IPS-18a (cell line): ENCODE results near the gene CALN1.

Experiments used
- H3K27ac ChIP-seq: one replicate; pipeline ENCODE4 v1.5.1; 2013; ENCODE audit warnings: low read length
- H3K27me3 ChIP-seq: one replicate; pipeline ENCODE4 v1.6.1; 2013; ENCODE audit warnings: mild to moderate bottlenecking, low read length; ENCODE audit not compliant: control insufficient read depth, insufficient read depth
- H3K36me3 ChIP-seq: one replicate; pipeline ENCODE4 v1.6.1; 2013; ENCODE audit warnings: low read depth, low read length; ENCODE audit not compliant: control insufficient read depth
- H3K4me1 ChIP-seq: one replicate; pipeline ENCODE4 v1.6.1; 2013; ENCODE audit warnings: low read depth, low read length; ENCODE audit not compliant: control insufficient read depth
- H3K4me3 ChIP-seq: one replicate; pipeline ENCODE4 v1.5.1; 2013; ENCODE audit warnings: low read length
- H3K9ac ChIP-seq: one replicate; pipeline ENCODE4 v1.6.1; 2013; ENCODE audit warnings: mild to moderate bottlenecking, low read length, moderate library complexity
- H3K9me3 ChIP-seq: one replicate; pipeline ENCODE4 v1.6.1; 2013; ENCODE audit warnings: low read depth, low read length; ENCODE audit not compliant: control insufficient read depth

The CALN1 gene

DNA sequence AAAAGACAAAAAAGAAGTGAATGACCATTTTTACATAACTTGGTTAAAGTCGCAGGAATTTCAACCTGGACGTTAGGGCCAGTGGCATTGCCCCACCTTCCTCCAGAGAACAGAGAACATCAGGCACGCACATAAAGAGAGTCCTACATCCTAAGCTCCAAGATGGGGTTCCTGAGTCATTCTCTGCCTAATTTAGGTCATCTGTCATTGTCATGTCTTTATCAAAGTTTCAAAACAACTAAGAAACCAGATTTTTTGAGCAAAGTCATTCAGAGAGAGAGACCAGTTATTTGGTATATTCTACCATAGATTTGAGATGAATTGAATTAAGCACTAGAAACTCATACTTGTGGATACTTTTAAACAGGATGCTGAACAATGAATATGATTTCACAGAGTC, 241.7 kb downstream of the CALN1 start:
- no peaks in the 10 kb centered on the region for H3K36me3 ChIP-seq
- H3K27ac ChIP-seq = no peak overlapping the region
- no peaks in the 10 kb centered on the region for H3K4me1 ChIP-seq
- H3K9me3 ChIP-seq = peaks cover 13% of the 10 kb centered on the region
- no peaks in the 10 kb centered on the region for H3K27me3 ChIP-seq
- H3K4me3 ChIP-seq = no peak overlapping the region
- no peak overlapping the region for H3K9ac ChIP-seq

DNA sequence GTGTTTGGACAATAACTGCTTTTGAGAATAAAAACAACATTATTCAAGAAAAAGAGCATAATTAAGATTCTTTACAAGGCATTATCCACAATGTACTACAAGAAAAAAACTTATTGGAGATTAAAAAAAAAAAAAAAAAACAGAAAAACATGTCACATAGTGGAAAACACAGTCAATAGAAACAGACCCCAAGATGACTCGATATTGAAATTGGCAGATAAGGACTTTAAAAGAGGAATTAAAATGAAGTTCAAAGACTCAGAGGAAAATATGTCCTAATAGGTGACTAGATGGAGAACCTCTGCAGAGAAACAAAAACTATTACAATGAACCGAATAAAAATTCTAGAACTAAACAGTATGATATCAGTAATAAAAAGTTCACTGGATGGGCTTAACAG, 248.9 kb downstream of the CALN1 start:
- no peaks in the 10 kb centered on the region for H3K4me1 ChIP-seq
- no peak overlapping the region for H3K9ac ChIP-seq
- H3K4me3 ChIP-seq = no peak overlapping the region
- no peaks in the 10 kb centered on the region for H3K36me3 ChIP-seq
- H3K27me3 ChIP-seq = no peaks in the 10 kb centered on the region
- peaks cover 7% of the 10 kb centered on the region for H3K9me3 ChIP-seq
- H3K27ac ChIP-seq = no peak overlapping the region

DNA sequence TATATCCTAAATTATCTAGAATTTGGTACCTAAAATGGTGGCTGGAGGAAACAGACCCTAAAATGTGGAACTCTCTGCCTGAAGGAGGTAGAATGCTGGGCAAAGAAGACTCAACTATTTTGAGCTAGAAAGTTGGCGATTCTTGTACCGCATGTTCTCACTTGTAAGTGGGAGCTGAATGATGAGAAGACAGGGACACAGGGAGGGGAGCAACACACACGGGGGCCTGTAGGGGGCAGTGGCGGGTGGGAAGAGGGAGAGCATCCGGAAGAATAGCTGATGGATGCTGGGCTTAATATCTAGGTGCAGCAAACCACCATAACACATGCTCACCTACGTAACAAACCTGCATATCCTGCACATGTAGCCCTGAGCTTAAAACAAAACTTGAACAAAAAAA, 250.6 kb downstream of the CALN1 start:
- no peak overlapping the region for H3K9ac ChIP-seq
- no peak overlapping the region for H3K27ac ChIP-seq
- no peak overlapping the region for H3K4me3 ChIP-seq
- peaks cover 7% of the 10 kb centered on the region for H3K9me3 ChIP-seq
- H3K4me1 ChIP-seq = no peaks in the 10 kb centered on the region
- H3K36me3 ChIP-seq = no peaks in the 10 kb centered on the region
- no peaks in the 10 kb centered on the region for H3K27me3 ChIP-seq

DNA sequence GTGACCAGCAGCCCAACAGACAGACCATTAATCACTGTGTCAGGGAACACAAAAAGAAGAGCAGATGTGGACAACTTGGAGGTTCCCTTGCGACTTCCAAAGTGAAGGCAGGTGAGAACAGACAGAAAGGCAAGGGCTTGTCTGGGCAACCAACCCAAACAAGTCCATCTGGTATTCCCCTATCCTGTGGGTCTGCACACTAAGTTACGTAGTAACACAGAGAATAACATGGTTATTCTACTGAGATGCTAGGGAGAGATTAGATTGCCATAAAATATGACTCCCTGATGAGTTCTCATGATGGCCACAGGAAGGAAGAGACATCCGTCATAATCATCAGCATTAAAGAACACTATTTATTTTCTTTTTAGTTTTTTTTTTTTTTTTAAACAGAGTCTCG, 252.2 kb downstream of the CALN1 start:
- Histone ChIP-seq H3K4me3 (no peak overlapping the region), H3K36me3 (no peaks in the 10 kb centered on the region)

DNA sequence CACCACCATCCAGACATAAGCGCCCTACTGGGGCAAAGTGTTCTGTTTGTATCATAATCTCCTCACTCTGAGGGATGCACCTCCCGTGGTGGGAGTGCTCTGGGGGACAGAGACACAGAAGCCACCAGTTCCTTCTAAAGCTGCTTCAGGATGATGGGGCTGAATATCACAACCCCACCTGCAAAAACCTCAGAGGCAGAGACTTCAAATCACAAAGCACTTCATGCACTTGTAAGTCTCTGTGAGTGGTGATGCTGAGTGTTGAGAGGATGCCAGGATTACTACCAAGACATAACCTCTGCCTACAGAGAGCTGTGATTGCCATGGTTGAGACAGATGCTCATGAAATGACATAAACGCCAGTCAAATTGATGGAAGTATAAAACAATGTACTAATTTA, 255.5 kb downstream of the CALN1 start:
- Histone ChIP-seq H3K4me1 (no peaks in the 10 kb centered on the region), H3K4me3 (no peak overlapping the region), H3K36me3 (no peaks in the 10 kb centered on the region), H3K9me3 (no peaks in the 10 kb centered on the region), H3K9ac (no peak overlapping the region), H3K27me3 (no peaks in the 10 kb centered on the region), H3K27ac (no peak overlapping the region)

More for the DNA sequence above, 252.2 kb downstream of the CALN1 start:
- no peaks in the 10 kb centered on the region for H3K4me1 ChIP-seq
- no peak overlapping the region for H3K9ac ChIP-seq
- peaks cover 7% of the 10 kb centered on the region for H3K9me3 ChIP-seq
- H3K27ac ChIP-seq = no peak overlapping the region
- no peaks in the 10 kb centered on the region for H3K27me3 ChIP-seq

DNA sequence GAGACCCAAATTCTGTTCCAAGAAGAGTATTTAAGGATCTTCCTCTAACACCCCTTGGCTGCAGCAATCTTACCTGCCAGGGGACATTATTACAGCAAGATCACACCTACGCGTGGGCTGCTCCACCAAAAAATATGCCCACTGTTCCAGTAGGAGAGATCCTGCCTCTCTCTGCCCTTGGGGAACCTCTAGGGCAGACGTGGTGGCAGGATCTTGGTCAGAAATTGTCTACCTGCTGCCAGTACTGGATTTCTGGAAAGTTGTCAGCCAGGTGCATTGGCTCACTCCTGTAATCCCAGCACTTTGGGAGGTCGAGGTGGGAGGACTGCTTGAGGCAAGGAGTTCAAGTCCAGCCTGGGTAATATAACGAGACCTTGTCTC, 259.0 kb downstream of the CALN1 start:
- H3K9ac ChIP-seq = no peak overlapping the region
- H3K36me3 ChIP-seq = no peaks in the 10 kb centered on the region
- no peak overlapping the region for H3K27ac ChIP-seq
- H3K4me3 ChIP-seq = no peak overlapping the region
- no peaks in the 10 kb centered on the region for H3K27me3 ChIP-seq
- H3K4me1 ChIP-seq = no peaks in the 10 kb centered on the region
- H3K9me3 ChIP-seq = no peaks in the 10 kb centered on the region

DNA sequence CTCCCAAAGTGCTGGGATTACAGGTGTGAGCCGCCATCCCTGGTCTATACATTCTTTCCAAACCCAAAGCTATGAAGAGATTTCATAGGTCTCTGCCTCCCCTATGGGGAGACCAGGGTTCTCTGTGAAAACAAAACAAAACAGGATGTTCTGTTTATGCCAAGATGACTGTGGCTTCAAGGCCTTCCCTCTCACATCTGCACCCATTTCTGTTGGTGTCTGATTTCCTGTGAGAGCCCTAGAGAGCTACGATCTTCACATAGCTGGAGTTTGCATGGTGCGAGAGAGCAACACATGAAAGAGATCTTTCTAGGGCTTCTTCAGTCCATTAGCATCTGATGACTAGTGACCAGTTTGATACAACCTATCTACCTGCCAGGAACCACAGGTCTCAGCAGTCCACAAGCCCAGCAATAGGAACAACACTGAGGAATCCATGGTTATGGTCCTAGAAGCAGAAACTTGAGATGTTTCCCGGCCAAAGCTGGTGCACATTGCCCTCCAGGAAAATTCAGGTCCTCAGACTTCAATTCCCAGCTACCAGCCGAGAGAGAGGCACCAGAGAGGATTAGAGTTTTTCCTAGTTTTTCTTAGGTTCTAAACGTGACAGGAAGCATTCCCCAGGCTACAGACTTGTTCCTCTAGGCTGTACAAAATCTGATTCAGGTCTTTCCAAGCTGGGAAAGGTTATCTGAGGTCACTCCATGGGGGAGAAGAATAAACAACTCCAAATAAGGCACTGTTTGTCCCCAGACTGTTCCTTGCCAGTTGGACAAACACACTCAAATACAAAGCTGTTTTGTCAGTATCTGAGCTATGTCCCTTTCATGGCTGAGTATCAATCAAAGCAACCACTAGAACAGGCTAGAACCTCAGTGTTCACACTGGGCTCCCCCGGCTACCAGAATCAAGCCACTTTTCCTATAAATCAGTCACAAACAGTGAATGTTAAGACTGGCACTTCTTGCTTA, 259.7 kb downstream of the CALN1 start:
- H3K27me3 ChIP-seq = no peaks in the 10 kb centered on the region
- H3K4me3 ChIP-seq = no peak overlapping the region
- H3K4me1 ChIP-seq = no peaks in the 10 kb centered on the region
- no peak overlapping the region for H3K27ac ChIP-seq
- H3K36me3 ChIP-seq = no peaks in the 10 kb centered on the region
- no peak overlapping the region for H3K9ac ChIP-seq
- H3K9me3 ChIP-seq = no peaks in the 10 kb centered on the region

DNA sequence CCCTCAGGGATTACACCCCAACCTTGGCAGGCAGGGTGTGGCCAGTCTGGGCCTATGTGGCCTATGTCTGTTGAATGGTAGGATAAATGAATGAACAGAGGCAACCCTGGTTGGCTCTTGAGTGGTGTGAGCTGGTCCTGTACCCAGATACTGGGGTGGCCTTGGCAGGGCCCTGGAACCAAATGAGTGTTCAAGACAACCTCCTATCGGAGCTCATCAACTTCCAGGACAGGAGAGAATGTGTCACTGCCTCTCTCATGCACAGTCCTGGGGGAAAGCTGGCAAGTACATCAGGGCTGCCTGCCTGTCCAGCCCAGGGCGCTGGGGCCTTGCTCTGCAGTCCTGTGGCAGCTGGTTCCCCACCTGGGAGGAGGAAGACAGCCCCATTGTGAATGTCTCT, 271.6 kb downstream of the CALN1 start:
- no peak overlapping the region for H3K4me3 ChIP-seq
- no peaks in the 10 kb centered on the region for H3K4me1 ChIP-seq
- no peaks in the 10 kb centered on the region for H3K36me3 ChIP-seq
- no peaks in the 10 kb centered on the region for H3K27me3 ChIP-seq
- peaks cover 9% of the 10 kb centered on the region for H3K9me3 ChIP-seq
- no peak overlapping the region for H3K9ac ChIP-seq
- no peak overlapping the region for H3K27ac ChIP-seq

DNA sequence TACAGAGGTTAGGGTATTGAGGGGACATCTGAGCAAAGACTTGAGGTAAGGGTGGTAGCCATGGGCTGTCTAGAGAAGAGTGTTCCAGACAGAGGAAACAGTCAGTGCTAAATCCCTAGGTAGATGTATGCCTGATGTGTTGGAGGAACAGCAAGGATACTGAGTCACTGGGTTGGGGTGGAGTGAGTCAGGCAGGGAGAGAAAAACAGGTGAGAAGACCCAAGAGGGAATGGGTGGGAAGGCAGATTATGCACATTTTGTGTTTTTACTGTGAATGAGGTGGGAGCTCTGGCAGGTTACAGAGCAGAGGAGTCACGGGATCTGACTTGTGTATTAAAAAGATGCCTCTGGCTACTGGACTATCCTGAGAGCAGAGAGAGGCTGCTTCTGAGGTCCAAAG, 285.0 kb downstream of the CALN1 start:
- H3K4me3 ChIP-seq = no peak overlapping the region
- H3K36me3 ChIP-seq = no peaks in the 10 kb centered on the region
- H3K27me3 ChIP-seq = no peaks in the 10 kb centered on the region
- no peak overlapping the region for H3K27ac ChIP-seq
- no peak overlapping the region for H3K9ac ChIP-seq
- no peaks in the 10 kb centered on the region for H3K9me3 ChIP-seq
- no peaks in the 10 kb centered on the region for H3K4me1 ChIP-seq

DNA sequence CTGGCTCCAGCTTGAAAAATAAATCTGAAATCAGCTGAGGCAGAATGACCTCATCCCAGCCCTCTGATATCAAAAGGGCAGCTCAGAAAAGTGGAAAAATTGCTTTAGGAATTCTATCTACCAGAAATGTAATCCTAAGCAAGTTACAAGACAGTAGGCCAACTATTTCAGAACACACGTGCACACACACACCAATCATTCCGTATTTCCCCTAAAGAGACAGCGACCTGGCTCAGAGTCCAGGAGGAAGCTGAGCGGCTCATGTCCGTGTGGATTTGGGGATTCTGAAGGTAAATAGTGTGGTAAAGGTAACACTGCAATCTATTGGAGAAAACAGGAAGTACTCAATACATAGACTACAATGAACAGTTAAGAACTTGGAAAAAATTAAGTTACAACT, 288.2 kb downstream of the CALN1 start:
- no peaks in the 10 kb centered on the region for H3K27me3 ChIP-seq
- no peak overlapping the region for H3K27ac ChIP-seq
- H3K9ac ChIP-seq = no peak overlapping the region
- H3K36me3 ChIP-seq = no peaks in the 10 kb centered on the region
- no peaks in the 10 kb centered on the region for H3K4me1 ChIP-seq
- H3K4me3 ChIP-seq = no peak overlapping the region
- no peaks in the 10 kb centered on the region for H3K9me3 ChIP-seq

DNA sequence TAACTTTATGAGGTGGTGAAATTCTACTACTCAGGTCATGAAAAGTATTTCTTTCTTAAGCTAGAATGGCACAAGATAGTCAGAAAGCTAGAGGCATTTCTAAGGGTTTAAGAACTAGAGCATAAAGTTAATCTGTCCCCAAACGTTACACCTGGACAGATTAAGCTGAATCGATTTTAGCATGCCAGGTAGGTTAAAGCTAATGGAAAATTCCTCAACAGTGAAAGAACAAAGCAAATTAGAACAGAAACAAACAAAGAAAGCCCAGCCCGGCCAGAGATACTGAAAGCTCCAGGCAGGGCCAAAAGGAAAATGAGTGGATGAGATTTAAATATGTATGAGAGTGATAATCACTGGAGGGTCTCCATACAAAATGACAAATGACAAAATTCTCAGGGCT, 293.8 kb downstream of the CALN1 start:
- H3K4me1 ChIP-seq = no peaks in the 10 kb centered on the region
- no peaks in the 10 kb centered on the region for H3K36me3 ChIP-seq
- no peaks in the 10 kb centered on the region for H3K9me3 ChIP-seq
- H3K4me3 ChIP-seq = no peak overlapping the region
- no peaks in the 10 kb centered on the region for H3K27me3 ChIP-seq
- no peak overlapping the region for H3K9ac ChIP-seq
- H3K27ac ChIP-seq = no peak overlapping the region

DNA sequence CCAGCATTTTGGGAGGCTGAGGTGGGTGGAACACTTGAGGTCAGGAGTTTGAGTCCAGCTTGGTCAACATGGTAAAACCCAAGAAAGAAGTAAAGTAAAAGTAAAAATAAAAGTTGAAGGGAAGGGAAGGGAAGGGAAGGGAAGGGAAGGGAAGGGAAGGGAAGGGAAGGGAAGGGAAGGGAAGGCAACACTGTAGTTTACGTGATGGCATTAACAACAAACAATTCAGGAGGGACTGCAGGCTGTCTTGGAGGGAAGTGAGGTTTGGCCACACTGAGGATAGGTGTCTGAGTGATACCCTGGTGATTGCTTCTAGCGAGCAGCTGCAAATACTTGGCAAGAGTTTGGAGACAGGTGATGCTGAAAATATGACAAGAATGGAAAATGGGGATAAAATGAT, 298.0 kb downstream of the CALN1 start:
- Histone ChIP-seq H3K9me3 (no peaks in the 10 kb centered on the region), H3K4me3 (no peak overlapping the region), H3K36me3 (no peaks in the 10 kb centered on the region)

More for the DNA sequence above, 298.0 kb downstream of the CALN1 start:
- no peak overlapping the region for H3K9ac ChIP-seq
- H3K27me3 ChIP-seq = no peaks in the 10 kb centered on the region
- peaks cover 4% of the 10 kb centered on the region for H3K4me1 ChIP-seq
- no peak overlapping the region for H3K27ac ChIP-seq
